Natural killer cell (primary cell): ENCODE data around the gene CD164L2. TPM values are rescaled to one million over a fixed set of nuclear protein-coding genes. Genes with fewer than 3 reads are reported as not detected.

Experiments
- ATAC-seq, 3 donors: fragments of 150-1000 bp in 2 of 3; fragments of 200-7000 bp in 1 of 3; cut with Tn5 transposase; 1 replicate in 1 of 3; 2 replicates in 2 of 3; pipeline ENCODE4 v1.10.0; 2021; ENCODE audit warnings: mild to moderate bottlenecking in 2 of 3, moderate library complexity in 2 of 3
- DNase-seq, 2 donors: peaks; one replicate each; pipeline versions ENCODE4 v3.0.0 to v3.0.0-alpha.2; 2013 to 2021; ENCODE audit warnings: mixed read lengths in 1 of 2
- H3K27ac ChIP-seq: one replicate; pipeline ENCODE4 v1.5.1; 2013; ENCODE audit warnings: mild to moderate bottlenecking, low read length
- H3K27me3 ChIP-seq: one replicate; pipeline ENCODE4 v1.6.1; 2013; ENCODE audit warnings: low read length; ENCODE audit not compliant: control insufficient read depth, insufficient read depth
- H3K36me3 ChIP-seq: one replicate; pipeline ENCODE4 v1.6.1; 2013; ENCODE audit warnings: low read length; ENCODE audit not compliant: control insufficient read depth, insufficient read depth
- H3K4me1 ChIP-seq: one replicate; pipeline ENCODE4 v1.6.1; 2013; ENCODE audit warnings: low read length; ENCODE audit not compliant: control insufficient read depth, insufficient read depth
- H3K4me3 ChIP-seq: one replicate; pipeline ENCODE4 v1.5.1; 2013; ENCODE audit warnings: low read length
- H3K9me3 ChIP-seq: one replicate; pipeline ENCODE4 v1.6.1; 2013; ENCODE audit warnings: low read length; ENCODE audit not compliant: control insufficient read depth, insufficient read depth
- H3K27ac Mint-ChIP-seq, 2 donors: one replicate each; pipeline ENCODE4 v1.8.0; 2022; ENCODE audit warnings: mild to moderate bottlenecking in 2 of 2, mixed read lengths in 2 of 2, moderate library complexity in 1 of 2
- H3K27me3 Mint-ChIP-seq, 2 donors: one replicate each; pipeline ENCODE4 v1.8.0; 2022; ENCODE audit warnings: low read depth in 2 of 2, mixed read lengths in 2 of 2
- H3K36me3 Mint-ChIP-seq: one replicate; pipeline ENCODE4 v1.8.0; 2022; ENCODE audit warnings: mixed read lengths
- H3K4me1 Mint-ChIP-seq, 2 donors: one replicate each; pipeline ENCODE4 v1.8.0; 2022; ENCODE audit warnings: mixed read lengths in 2 of 2
- H3K4me3 Mint-ChIP-seq: one replicate; pipeline ENCODE4 v1.8.0; 2022; ENCODE audit warnings: mild to moderate bottlenecking, moderate library complexity, mixed read lengths
- H3K9me3 Mint-ChIP-seq, 2 donors: one replicate each; pipeline ENCODE4 v1.8.0; 2022; ENCODE audit warnings: mixed read lengths in 2 of 2
- CTCF ChIP-seq: fragments of 200-600 bp; IDR thresholded peaks from one replicate; pipeline ENCODE4 v1.8.0; 2022; ENCODE audit warnings: antibody characterized with exemption
- WGBS: methylation state at CpG from one replicate; pipeline ENCODE4 v1.1.7; 2013; ENCODE audit warnings: missing lambda C conversion rate; ENCODE audit not compliant: insufficient coverage; 5-methylcytosine and 5-hydroxymethylcytosine counted together
- intact Hi-C: fragments of 100-400 bp; cut with micrococcal nuclease; formaldehyde crosslinking; loops from one replicate; pipeline ENCODE4 v1.14.2; 2022
- total RNA-seq, 4 donors: library from RNA; stranded (reverse); fragments of 120-200 nt in 1 of 4; gene quantifications; one replicate each; pipeline versions ENCODE4 v1.2.3 to v1.2.4, GENCODE V29; 2013 to 2022

CD164L2 gene
- total RNA-seq, 3 donors from 2014 or later (not counting 1 experiment from before 2014, with no cell fraction given) = 0.40 TPM; not detected in 2

- DNase-seq = no peak
- H3K36me3 Mint-ChIP-seq = no peaks in the 10 kb centered on the region
- Histone ChIP-seq H3K27me3 (no peaks in the 10 kb centered on the region), H3K9me3 (no peaks in the 10 kb centered on the region), H3K4me3 (no peak overlapping the region), H3K4me1 (peaks cover 41% of the 10 kb centered on the region), H3K27ac (no peak overlapping the region), H3K36me3 (peaks cover 27% of the 10 kb centered on the region)
- 86% methylated on average over 12 of the region's 13 CpGs for WGBS
- H3K4me3 Mint-ChIP-seq = no peak overlapping the region
- no peak for TF ChIP-seq CTCF
- H3K9me3 Mint-ChIP-seq = no peaks in the 10 kb centered on the region
- peaks cover 33 to 41% of the 10 kb centered on the region in 2 donors for H3K4me1 Mint-ChIP-seq
- no peak for ATAC-seq
- H3K27ac Mint-ChIP-seq = peak overlapping the region in 1 of 2 donors; percentile 86
- intact Hi-C loops = no loop called here
- no peaks in the 10 kb centered on the region for H3K27me3 Mint-ChIP-seq
Observed at GRCh38 chr1:27405074-27405473, 21.9 kb upstream of the CD164L2 start.

GRCh38 chr1:27403931-27404330 is 20.8 kb upstream of the CD164L2 start:
- Histone ChIP-seq H3K27me3 (no peaks in the 10 kb centered on the region), H3K4me3 (no peak overlapping the region), H3K9me3 (no peaks in the 10 kb centered on the region), H3K4me1 (peaks cover 41% of the 10 kb centered on the region), H3K36me3 (peaks cover 21% of the 10 kb centered on the region), H3K27ac (peak overlapping the region; percentile 74)
- no peak for DNase-seq
- peak overlapping the region; percentile 86 to 94 for H3K27ac Mint-ChIP-seq
- intact Hi-C loops = loop anchor here (2.0 to 5.0 kb wide), 2 partner anchors 203 to 259 kb away; no protein-coding TSS in a partner anchor
- TF ChIP-seq CTCF = no peak
- peaks cover 33 to 41% of the 10 kb centered on the region in 2 donors for H3K4me1 Mint-ChIP-seq
- no peaks in the 10 kb centered on the region for H3K27me3 Mint-ChIP-seq
- H3K4me3 Mint-ChIP-seq = peak overlapping the region; percentile 77
- ATAC-seq = peak in 2 of 3 donors; percentile 10 to 25
- no peaks in the 10 kb centered on the region for H3K36me3 Mint-ChIP-seq
- H3K9me3 Mint-ChIP-seq = no peaks in the 10 kb centered on the region

- DNase-seq = peak; percentile 59 to 63
- H3K4me3 ChIP-seq = peak overlapping the region; percentile 9
Observed at GRCh38 chr1:27403065-27403726, 20.1 kb upstream of the CD164L2 start.

More at GRCh38 chr1:27403065-27403726, 20.1 kb upstream of the CD164L2 start:
- Mint-ChIP-seq H3K4me3 (peak overlapping the region; percentile 77), H3K9me3 (no peaks in the 10 kb centered on the region), H3K36me3 (no peaks in the 10 kb centered on the region), H3K27me3 (no peaks in the 10 kb centered on the region), H3K27ac (peak overlapping the region; percentile 86 to 94), H3K4me1 (peaks cover 33 to 41% of the 10 kb centered on the region in 2 donors)
- intact Hi-C loops = loop anchor here (2.0 to 5.0 kb wide), 2 partner anchors 204 to 260 kb away; no protein-coding TSS in a partner anchor
- TF ChIP-seq CTCF = peak; percentile 5
- Histone ChIP-seq H3K36me3 (peaks cover 15% of the 10 kb centered on the region), H3K4me1 (peaks cover 41% of the 10 kb centered on the region), H3K27ac (peak overlapping the region; percentile 74), H3K9me3 (no peaks in the 10 kb centered on the region), H3K27me3 (no peaks in the 10 kb centered on the region)
- peak; percentile 86 to 89 (median 88) for ATAC-seq
- 15% methylated on average over 24 of the region's 24 CpGs for WGBS
